ENCODE results near the gene NF2.

The NF2 gene

GRCh38 chr22:29703569-29704195, 100.2 kb downstream of the NF2 start:
- no peak for DNase-seq

GRCh38 chr22:29704528-29705285, 101.3 kb downstream of the NF2 start:
- DNase-seq: no peak

GRCh38 chr22:29705651-29706050, 102.2 kb downstream of the NF2 start:
- no peak for DNase-seq

- no peak for DNase-seq
Observed at GRCh38 chr22:29706486-29706885, 103.1 kb downstream of the NF2 start.

GRCh38 chr22:29707010-29707409, 103.6 kb downstream of the NF2 start:
- no peak for DNase-seq

GRCh38 chr22:29707471-29707870, 104.0 kb downstream of the NF2 start:
- DNase-seq: no peak

GRCh38 chr22:29710193-29710592, 106.8 kb downstream of the NF2 start:
- no peak for DNase-seq

GRCh38 chr22:29710922-29711593, 107.6 kb downstream of the NF2 start:
- no peak for DNase-seq

- DNase-seq: no peak
Observed at GRCh38 chr22:29712119-29712518, 108.7 kb downstream of the NF2 start.

GRCh38 chr22:29713156-29713727, 109.8 kb downstream of the NF2 start:
- no peak for DNase-seq

GRCh38 chr22:29715240-29715639, 111.8 kb downstream of the NF2 start:
- no peak for DNase-seq

GRCh38 chr22:29715705-29716104, 112.3 kb downstream of the NF2 start:
- no peak for DNase-seq

- DNase-seq: no peak
Observed at GRCh38 chr22:29716814-29717545, 113.5 kb downstream of the NF2 start.

GRCh38 chr22:29717789-29718188, 114.4 kb downstream of the NF2 start:
- no peak for DNase-seq

GRCh38 chr22:29718949-29719898, 115.8 kb downstream of the NF2 start:
- no peak for DNase-seq

- DNase-seq: no peak
Observed at GRCh38 chr22:29719899-29720645, 116.6 kb downstream of the NF2 start, which contains the start of gene CABP7. TSS of gene CABP7 (plus strand) at chr22:29720003. CDS start at chr22:29720425, 422 bp downstream.

GRCh38 chr22:29720811-29721323, 117.4 kb downstream of the NF2 start:
- no peak for DNase-seq

- no peak for DNase-seq
Observed at GRCh38 chr22:29722151-29722550, 118.7 kb downstream of the NF2 start.

GRCh38 chr22:29722587-29722986, 119.2 kb downstream of the NF2 start:
- no peak for DNase-seq

GRCh38 chr22:29723766-29724165, 120.3 kb downstream of the NF2 start:
- no peak for DNase-seq

- DNase-seq: no peak
Observed at GRCh38 chr22:29724843-29725242, 121.4 kb downstream of the NF2 start.

All from activated CD4-positive, CD25-positive, alpha-beta regulatory T cell treated with anti-CD3 and anti-CD28 coated beads, Interleukin-2, amount 50 U/mL, for 72 hours (primary cell).